DLD1 (cell line): ENCODE data around the gene CBLIF.
"Not testable (repeated sequence)": the region's sequence is repeated elsewhere in the genome, so short reads cannot be mapped to it uniquely, and the experiment has no call there.

Source experiments
- in situ Hi-C: cut with HindIII; loops from 2 replicates; pipeline ENCODE4 v1.10.0; 2017; ENCODE audit warnings: low sequenced_read_pairs

The CBLIF gene

GRCh38 chr11:59801160-59801706 lies 44.1 kb downstream of the CBLIF start:
- in situ Hi-C loops = no loop called here

GRCh38 chr11:59800390-59801025 lies 44.8 kb downstream of the CBLIF start:
- in situ Hi-C loops = no loop called here

GRCh38 chr11:59794417-59794816 lies 50.9 kb downstream of the CBLIF start:
- in situ Hi-C loops = no loop called here

- in situ Hi-C loops = no loop called here
These were observed 52.8 kb downstream of the CBLIF start for GRCh38 chr11:59792507-59792906.

GRCh38 chr11:59791639-59792038 lies 53.7 kb downstream of the CBLIF start:
- in situ Hi-C loops = no loop called here

- in situ Hi-C loops = no loop called here
These were observed 57.5 kb downstream of the CBLIF start for GRCh38 chr11:59787816-59788215.

- in situ Hi-C loops = no loop called here
These were observed 58.1 kb downstream of the CBLIF start for GRCh38 chr11:59787255-59787588.

- in situ Hi-C loops = no loop called here
These were observed 59.5 kb downstream of the CBLIF start for GRCh38 chr11:59785818-59786217.

GRCh38 chr11:59784441-59784840 lies 60.9 kb downstream of the CBLIF start:
- in situ Hi-C loops = not testable (repeated sequence)

- in situ Hi-C loops = no loop called here
These were observed 61.6 kb downstream of the CBLIF start for GRCh38 chr11:59783632-59784090.

GRCh38 chr11:59782080-59782479 lies 63.2 kb downstream of the CBLIF start:
- in situ Hi-C loops = no loop called here

- in situ Hi-C loops = no loop called here
These were observed 65.8 kb downstream of the CBLIF start for GRCh38 chr11:59779487-59779886.
